Neuron (in vitro differentiated cells): ENCODE measurements around the gene ASPM.
"Not testable (repeated sequence)": the region's sequence is repeated elsewhere in the genome, so short reads cannot be mapped to it uniquely, and the experiment has no call there.

Source experiments
- H2AFZ ChIP-seq: one replicate; pipeline ENCODE4 v1.6.1; 2013; ENCODE audit warnings: low read depth, mild to moderate bottlenecking, inconsistent platforms, low read length, moderate library complexity
- H3K27me3 ChIP-seq: one replicate; pipeline ENCODE4 v1.6.1; 2013; ENCODE audit warnings: low read length; ENCODE audit not compliant: insufficient read depth
- H3K36me3 ChIP-seq: one replicate; pipeline ENCODE4 v1.6.1; 2013; ENCODE audit warnings: low read length; ENCODE audit not compliant: insufficient read depth
- H3K4me1 ChIP-seq: one replicate; pipeline ENCODE4 v1.6.1; 2013; ENCODE audit warnings: low read length; ENCODE audit not compliant: insufficient read depth
- H3K4me3 ChIP-seq: 2 replicates; pipeline ENCODE4 v1.5.1; 2013; ENCODE audit warnings: mild to moderate bottlenecking, low read length, moderate library complexity
- H3K9me3 ChIP-seq: one replicate; pipeline ENCODE4 v1.6.1; 2013; ENCODE audit warnings: low read length

Gene ASPM

DNA sequence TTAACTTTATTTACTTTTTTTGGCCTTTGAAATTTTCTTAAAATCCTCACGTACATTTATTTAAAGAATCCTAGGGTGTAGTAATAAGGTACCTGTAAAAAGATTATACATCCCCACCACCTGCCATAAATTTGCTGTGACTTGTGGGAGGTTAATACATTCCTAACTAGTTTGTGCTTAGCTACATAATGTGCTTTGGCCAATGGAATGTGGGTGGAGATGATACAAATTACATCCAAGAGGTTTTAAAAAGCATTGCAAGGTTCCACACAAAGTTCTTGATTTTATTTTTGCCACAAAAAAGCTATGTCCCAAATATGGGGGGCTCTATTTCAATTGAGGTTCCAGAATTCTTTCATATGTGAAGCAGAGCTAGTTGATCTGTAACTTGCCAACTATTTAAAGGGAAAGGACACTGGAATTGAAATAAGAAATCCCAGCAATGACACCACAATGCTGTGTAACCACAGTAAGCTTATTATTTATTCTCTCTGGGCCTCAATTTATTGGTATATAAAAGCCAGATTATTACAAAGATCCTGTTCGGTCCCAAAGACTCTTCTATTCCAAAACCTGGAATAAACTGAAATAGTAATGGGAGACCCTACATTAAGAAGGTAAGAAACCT lies 15.7 kb downstream of the ASPM start:
- Histone ChIP-seq H3K27me3 (no peaks in the 10 kb centered on the region), H2AFZ (no peak overlapping the region), H3K4me3 (no peak overlapping the region), H3K9me3 (no peaks in the 10 kb centered on the region), H3K36me3 (peaks cover 74% of the 10 kb centered on the region), H3K4me1 (no peaks in the 10 kb centered on the region)

- H3K4me3 ChIP-seq, result no peak overlapping the region
- H3K27me3 ChIP-seq, result no peaks in the 10 kb centered on the region
- H3K4me1 ChIP-seq, result no peaks in the 10 kb centered on the region
- no peaks in the 10 kb centered on the region for H3K9me3 ChIP-seq
- H2AFZ ChIP-seq, result no peak overlapping the region
- H3K36me3 ChIP-seq, result peaks cover 76% of the 10 kb centered on the region
These were observed 16.8 kb downstream of the ASPM start for GRCh38 chr1:197129698-197130097.

DNA sequence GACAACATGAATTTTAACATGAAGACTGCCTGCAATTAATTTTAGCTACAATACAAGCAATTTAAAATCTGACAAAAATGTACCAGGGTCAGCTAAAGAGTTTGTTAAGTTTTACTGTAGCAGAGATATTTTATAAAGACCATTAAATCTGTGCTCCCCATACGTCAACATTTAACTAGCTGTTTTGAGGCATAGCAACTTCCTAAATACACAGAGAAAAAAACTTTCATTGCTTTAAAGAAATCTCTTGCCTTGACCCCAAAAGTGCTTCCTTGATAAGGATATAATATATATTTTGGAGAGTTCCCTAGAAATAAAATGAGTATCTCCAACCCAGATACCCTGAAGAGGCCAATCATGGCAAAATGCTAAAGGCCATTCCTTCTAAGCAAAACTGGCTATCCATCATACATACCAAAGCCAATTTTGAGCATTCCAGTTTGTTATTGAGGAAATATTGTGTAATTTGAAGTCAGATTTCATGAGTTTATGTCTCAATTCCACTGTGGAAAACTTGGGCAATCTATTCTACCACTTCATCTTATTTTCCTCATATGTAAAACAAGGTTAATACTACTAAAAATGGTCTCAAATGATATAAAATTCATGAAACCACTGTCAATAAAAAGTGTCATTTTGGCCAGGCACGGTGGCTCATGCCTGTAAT lies 19.1 kb downstream of the ASPM start:
- H3K27me3 ChIP-seq, result no peaks in the 10 kb centered on the region
- H3K4me3 ChIP-seq, result no peak overlapping the region
- no peaks in the 10 kb centered on the region for H3K4me1 ChIP-seq
- H3K36me3 ChIP-seq, result peaks cover 80% of the 10 kb centered on the region
- H3K9me3 ChIP-seq, result no peaks in the 10 kb centered on the region
- no peak overlapping the region for H2AFZ ChIP-seq

DNA sequence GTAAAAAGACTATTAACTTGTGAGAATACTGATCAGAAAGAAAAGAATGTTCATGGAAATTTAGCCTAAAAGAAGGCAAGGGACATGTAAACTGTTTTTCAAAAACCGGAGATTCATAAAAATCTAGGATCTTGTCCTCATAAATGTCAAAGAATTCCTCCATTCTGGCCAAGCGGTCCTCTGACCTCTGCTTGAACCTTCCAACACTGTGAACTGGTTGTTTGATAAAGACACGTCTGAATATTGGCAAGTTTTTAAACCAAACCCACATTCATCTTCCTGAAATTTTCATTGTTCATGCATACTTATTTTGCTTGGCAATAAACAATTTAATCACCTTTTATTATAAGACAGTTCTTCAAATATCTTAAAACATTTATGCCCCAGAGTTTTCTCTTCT lies 19.8 kb downstream of the ASPM start:
- no peaks in the 10 kb centered on the region for H3K27me3 ChIP-seq
- H3K4me3 ChIP-seq, result no peak overlapping the region
- no peaks in the 10 kb centered on the region for H3K9me3 ChIP-seq
- H3K4me1 ChIP-seq, result no peaks in the 10 kb centered on the region
- H2AFZ ChIP-seq, result no peak overlapping the region
- peaks cover 80% of the 10 kb centered on the region for H3K36me3 ChIP-seq

- Histone ChIP-seq H3K4me1 (no peaks in the 10 kb centered on the region), H3K27me3 (no peaks in the 10 kb centered on the region), H2AFZ (no peak overlapping the region), H3K4me3 (no peak overlapping the region), H3K9me3 (no peaks in the 10 kb centered on the region), H3K36me3 (peaks cover 74% of the 10 kb centered on the region)
These were observed 22.1 kb downstream of the ASPM start for GRCh38 chr1:197124376-197124775.

DNA sequence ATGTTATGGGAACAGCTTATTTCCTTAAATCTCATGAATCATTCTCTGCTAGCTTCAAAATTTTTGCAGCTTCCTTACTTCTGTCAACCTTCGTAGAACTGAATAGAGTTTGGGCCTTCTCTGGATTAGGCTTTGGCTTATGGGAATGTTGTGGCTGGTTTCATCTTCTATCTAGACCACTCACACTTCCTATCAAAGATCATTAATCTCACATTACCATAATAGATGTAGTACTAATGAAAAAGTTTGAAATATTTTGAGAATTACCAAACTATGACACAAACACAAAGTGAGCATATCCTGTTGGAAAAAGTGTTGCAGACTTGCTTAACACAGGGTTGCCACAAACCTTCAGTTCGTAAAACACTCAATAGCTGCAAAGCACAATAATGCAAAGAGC lies 30.3 kb downstream of the ASPM start:
- no peaks in the 10 kb centered on the region for H3K27me3 ChIP-seq
- H2AFZ ChIP-seq, result no peak overlapping the region
- peaks cover 5% of the 10 kb centered on the region for H3K9me3 ChIP-seq
- no peak overlapping the region for H3K4me3 ChIP-seq
- H3K36me3 ChIP-seq, result peaks cover 49% of the 10 kb centered on the region
- H3K4me1 ChIP-seq, result no peaks in the 10 kb centered on the region

DNA sequence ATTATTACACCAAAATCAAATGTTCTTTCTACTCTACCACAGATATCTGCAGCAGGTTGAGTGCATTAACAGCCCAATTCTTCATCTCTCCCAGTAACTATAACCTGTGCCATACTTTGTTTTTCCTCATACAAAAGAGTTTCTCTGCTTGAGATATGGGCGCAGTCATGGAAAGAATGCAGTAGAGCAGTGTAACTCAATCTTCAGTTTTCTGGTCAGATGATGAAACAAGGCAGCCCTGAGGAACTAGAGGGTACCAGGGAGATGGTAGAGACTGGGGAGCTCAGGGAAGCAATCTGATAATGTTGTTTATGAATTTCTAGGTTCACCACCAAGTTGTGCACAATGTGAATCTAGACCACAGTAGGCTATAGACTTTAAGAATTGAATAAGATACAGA lies 39.6 kb downstream of the ASPM start:
- peaks cover 1% of the 10 kb centered on the region for H3K9me3 ChIP-seq
- H3K4me1 ChIP-seq, result peaks cover 6% of the 10 kb centered on the region
- no peak overlapping the region for H3K4me3 ChIP-seq
- H3K36me3 ChIP-seq, result peaks cover 32% of the 10 kb centered on the region
- no peak overlapping the region for H2AFZ ChIP-seq
- no peaks in the 10 kb centered on the region for H3K27me3 ChIP-seq

DNA sequence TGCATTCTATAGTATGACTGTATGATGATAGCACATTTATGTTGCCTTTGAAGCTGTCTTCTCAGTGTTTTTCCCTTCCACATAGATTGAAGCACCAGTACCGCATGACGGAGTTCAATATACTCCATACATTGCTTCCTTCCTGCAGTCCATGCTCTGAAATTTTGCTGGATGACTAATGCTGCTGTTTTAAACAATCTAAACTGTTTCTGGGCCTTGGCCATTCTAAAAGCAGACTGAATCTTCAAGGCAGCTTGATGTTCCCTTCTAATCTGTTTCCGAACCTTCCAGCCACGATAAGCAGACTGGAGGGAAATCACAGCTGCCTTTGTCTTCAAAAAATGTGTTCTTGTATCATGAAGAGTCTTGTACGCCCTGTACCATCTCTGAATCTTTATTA lies 43.2 kb downstream of the ASPM start:
- no peak overlapping the region for H2AFZ ChIP-seq
- H3K9me3 ChIP-seq, result peaks cover 1% of the 10 kb centered on the region
- H3K4me3 ChIP-seq, result no peak overlapping the region
- H3K27me3 ChIP-seq, result no peaks in the 10 kb centered on the region
- peaks cover 36% of the 10 kb centered on the region for H3K36me3 ChIP-seq
- peaks cover 19% of the 10 kb centered on the region for H3K4me1 ChIP-seq

GRCh38 chr1:197101978-197102377 lies 44.5 kb downstream of the ASPM start:
- Histone ChIP-seq H3K4me3 (no peak overlapping the region), H3K9me3 (peaks cover 1% of the 10 kb centered on the region), H3K36me3 (peaks cover 28% of the 10 kb centered on the region), H3K4me1 (peaks cover 19% of the 10 kb centered on the region), H3K27me3 (no peaks in the 10 kb centered on the region), H2AFZ (peak overlapping the region; percentile 53)

GRCh38 chr1:197100677-197101076 lies 45.8 kb downstream of the ASPM start:
- Histone ChIP-seq H3K4me3 (no peak overlapping the region), H3K36me3 (peaks cover 25% of the 10 kb centered on the region), H2AFZ (peak overlapping the region; percentile 53), H3K27me3 (no peaks in the 10 kb centered on the region), H3K4me1 (peaks cover 19% of the 10 kb centered on the region), H3K9me3 (no peaks in the 10 kb centered on the region)

DNA sequence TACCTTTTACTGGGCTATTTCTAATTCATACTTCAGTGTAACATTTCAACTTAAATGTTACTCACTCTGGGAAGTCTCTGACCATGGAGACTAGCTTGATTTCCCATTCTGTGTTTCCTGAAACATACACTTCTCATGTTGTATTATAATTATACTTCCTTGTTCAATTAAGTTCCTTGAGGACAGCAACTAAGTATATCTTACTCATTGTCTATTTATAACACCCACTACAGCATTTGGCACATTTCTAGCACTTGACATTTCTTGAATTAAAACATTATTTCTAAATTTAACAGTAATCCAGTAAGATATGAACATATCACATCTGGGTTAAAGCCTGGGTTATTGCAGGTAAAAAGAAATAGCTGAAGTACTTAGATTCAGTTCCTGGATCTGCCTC lies 47.0 kb downstream of the ASPM start:
- H3K27me3 ChIP-seq, result no peaks in the 10 kb centered on the region
- no peak overlapping the region for H3K4me3 ChIP-seq
- no peaks in the 10 kb centered on the region for H3K9me3 ChIP-seq
- peaks cover 19% of the 10 kb centered on the region for H3K4me1 ChIP-seq
- no peak overlapping the region for H2AFZ ChIP-seq
- H3K36me3 ChIP-seq, result peaks cover 28% of the 10 kb centered on the region

- peaks cover 15% of the 10 kb centered on the region for H3K4me1 ChIP-seq
- H2AFZ ChIP-seq, H3K27me3 ChIP-seq, H3K4me3 ChIP-seq, H3K9me3 ChIP-seq: not testable (repeated sequence)
- peaks cover 44% of the 10 kb centered on the region for H3K36me3 ChIP-seq
These were observed 49.5 kb downstream of the ASPM start for GRCh38 chr1:197096971-197097370.

DNA sequence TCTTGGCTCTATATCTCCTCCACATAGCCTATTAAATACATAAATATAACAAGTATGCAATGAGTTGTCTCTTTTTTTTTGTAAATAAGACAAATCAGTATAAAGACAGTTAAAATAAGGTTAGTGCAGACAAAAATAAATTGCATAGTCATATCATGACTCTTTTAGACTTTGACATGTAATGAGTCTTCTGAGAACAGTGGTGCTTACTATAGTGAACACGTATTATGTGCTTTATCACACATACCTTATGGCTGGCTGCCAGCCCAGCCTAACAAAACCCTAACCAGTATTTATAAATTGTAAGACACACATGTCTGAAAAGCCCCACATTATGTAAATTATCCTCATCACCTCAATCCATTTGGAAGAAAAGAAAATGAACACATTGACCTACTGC lies 50.3 kb downstream of the ASPM start:
- Histone ChIP-seq H3K36me3 (peaks cover 52% of the 10 kb centered on the region), H3K9me3 (no peaks in the 10 kb centered on the region), H2AFZ (no peak overlapping the region), H3K27me3 (no peaks in the 10 kb centered on the region), H3K4me1 (peaks cover 6% of the 10 kb centered on the region), H3K4me3 (no peak overlapping the region)
